Choroid plexus epithelial cell (primary cell): ENCODE results near the gene EPHB2.

ENCODE experiments used
- DNase-seq: peaks from one replicate; pipeline ENCODE4 v3.0.0-alpha.2; 2010; ENCODE audit warnings: low read depth
- H3K4me3 ChIP-seq: 2 replicates; pipeline ENCODE4 v1.5.1; 2011; ENCODE audit warnings: low read depth, mild to moderate bottlenecking, control low read depth, low read length, moderate library complexity
- CTCF ChIP-seq: conservative IDR thresholded peaks from 2 replicates; pipeline ENCODE4 v1.5.1; 2011; ENCODE audit warnings: low read depth, mild to moderate bottlenecking, control low read depth, inconsistent platforms, low read length, moderate library complexity

EPHB2 gene

GRCh38 chr1:22969304-22969709 lies 258.7 kb downstream of the EPHB2 start:
- peak; percentile 97 for DNase-seq
- TF ChIP-seq CTCF, result no peak
- H3K4me3 ChIP-seq, result no peak overlapping the region

DNA sequence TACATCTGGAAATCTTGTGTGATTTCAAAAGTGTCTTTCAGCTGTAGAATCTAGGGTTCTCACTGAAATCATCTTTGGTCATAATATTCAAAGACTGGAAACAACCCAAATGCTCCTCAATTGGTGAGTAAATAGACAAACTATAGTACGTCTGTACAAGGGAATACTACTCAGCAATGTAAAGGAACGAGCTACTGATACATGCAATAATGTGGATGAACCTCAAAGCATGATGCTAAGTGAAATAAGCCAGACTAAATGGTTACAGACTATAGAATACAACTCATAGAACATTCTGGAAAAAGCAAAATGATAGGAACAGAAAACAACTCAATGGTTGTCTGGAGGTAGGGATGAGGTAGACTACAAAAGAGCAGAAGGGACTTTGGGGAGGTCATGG lies 259.5 kb downstream of the EPHB2 start:
- no peak for TF ChIP-seq CTCF
- H3K4me3 ChIP-seq, result no peak overlapping the region
- no peak for DNase-seq
